HG03135 (cell line): ENCODE results near the gene PDE9A.
"Not testable (repeated sequence)": the region's sequence is repeated elsewhere in the genome, so short reads cannot be mapped to it uniquely, and the experiment has no call there.

Experiments used
- ATAC-seq: cut with Tn5 transposase; IDR thresholded peaks from one replicate; pipeline ENCODE4 v1.9.1; 2021; ENCODE audit warnings: mild to moderate bottlenecking, moderate library complexity; ENCODE audit not compliant: unreplicated experiment

PDE9A gene

DNA sequence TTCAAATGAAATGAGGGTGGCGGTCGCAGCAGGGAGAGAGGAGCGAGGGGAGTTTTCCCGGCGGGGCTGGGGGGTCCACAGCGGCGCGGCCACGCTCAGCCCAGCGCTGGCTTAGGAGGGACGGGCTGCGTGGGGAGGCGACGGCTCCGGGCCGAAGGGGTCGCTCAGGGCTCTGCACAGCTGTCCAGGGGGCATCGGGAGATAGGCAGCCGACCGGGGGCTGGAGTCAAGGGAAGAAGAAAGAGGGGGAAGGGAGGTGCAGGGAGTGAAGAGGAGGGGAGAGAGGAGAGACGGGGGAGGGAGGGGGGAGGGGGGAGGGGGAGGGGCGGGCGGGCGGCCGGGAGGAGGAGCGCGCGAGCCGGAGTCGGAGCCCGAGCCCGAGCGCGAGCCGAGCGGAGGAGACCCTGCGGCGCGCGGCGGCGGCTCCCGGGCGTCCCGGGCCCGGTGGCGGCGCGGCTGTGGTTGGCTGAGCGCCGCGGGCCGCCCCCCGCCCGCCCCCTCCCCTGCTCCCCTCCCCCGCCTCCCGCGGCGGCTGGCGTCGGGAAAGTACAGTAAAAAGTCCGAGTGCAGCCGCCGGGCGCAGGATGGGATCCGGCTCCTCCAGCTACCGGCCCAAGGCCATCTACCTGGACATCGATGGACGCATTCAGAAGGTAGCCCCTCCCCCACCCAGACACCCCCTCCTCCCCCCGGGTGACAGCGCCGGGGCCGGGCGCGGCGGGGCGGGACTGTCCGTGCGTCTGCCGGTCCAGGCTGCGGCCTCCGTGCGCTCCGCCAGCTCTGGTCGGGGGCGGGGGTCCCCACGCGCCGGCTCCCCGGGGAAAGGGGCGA, at the start of gene PDE9A:
Gene PDE9A (plus strand): TSS at position 391 of the 831 bp plus-strand sequence. CDS start 194 bp downstream, at position 585.
- ATAC-seq, result no peak

GRCh38 chr21:42607102-42607501, 46.3 kb upstream of the PDE9A start:
- ATAC-seq, result no peak

- no peak for ATAC-seq
Observed at GRCh38 chr21:42607525-42608102, 45.8 kb upstream of the PDE9A start.

GRCh38 chr21:42608446-42608845, 45.0 kb upstream of the PDE9A start:
- no peak for ATAC-seq

DNA sequence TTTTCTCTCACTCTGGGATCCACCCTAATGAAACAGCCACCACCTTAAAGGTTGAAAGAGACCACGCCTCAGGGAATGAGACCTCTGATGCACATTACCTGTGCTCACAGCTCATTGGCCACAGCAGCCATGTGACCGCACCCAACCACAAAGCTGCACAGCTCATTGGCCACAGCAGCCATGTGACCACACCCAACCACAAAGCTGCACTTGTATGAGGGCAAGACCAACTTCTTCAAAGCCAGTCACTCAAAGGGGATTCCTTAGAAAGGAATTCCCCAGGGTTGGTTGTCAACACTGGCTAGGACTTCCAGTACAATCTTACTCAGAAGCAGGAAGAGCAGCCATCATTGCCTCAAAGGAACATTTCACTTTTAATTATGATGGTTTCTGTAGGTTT, 43.6 kb upstream of the PDE9A start:
- no peak for ATAC-seq

DNA sequence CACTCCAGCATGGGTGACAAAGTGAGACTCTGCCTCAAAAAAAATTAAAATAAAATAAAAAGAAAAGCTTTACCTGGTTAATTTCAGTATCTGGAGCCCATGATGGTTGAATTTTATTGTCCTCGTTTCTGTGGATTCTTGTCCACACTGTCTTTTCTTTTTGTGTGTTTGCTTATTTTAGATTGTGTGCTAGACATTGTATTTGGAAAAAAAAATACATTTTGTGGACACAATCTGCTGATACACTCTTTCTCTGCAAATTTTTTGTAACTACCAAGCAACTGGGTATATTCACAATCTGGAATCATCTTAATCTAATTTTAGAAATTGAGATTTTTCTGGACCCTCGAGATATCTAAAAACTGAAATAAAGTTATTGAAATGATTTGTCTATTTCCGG, 41.6 kb upstream of the PDE9A start:
- ATAC-seq, result no peak

DNA sequence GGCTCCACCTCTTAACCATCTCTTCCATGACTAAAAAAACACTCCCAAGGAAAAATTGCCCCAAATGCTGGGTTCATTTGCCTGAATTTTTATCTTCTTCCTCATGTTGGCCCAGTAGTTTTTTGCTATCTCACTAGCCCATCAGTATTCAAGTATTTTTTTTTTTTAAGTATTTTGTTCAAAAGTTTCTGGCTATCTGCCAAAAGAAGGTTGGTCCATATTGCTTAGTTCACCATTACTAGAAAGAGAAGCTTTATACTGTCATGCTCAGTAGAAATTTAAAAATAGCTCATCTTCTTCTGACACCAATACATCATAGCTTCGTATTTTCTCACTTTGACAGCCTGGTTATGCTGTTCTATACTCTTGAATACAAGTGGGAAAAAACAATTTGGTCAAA, 41.0 kb upstream of the PDE9A start:
- no peak for ATAC-seq

DNA sequence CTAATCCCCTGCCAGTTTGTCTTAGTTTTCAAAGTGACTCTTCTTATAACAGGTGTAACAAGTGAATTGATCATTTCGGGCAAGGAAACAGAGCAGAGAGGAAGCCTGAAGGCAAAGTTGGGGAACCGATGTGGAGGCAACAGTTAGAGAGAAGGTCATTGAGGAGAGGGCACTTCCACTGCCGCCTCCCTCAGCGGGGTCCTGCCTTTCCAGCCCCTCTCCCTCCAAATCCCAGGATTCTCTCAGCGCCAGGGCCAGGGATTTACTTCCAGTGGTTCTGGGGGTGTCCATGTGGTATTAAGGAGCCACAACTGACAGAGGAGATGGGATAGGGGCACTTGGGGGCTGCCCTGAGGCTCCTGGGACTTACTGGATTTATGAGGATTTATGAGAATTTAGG, 39.7 kb upstream of the PDE9A start:
- ATAC-seq, result no peak

GRCh38 chr21:42614396-42614795, 39.0 kb upstream of the PDE9A start:
- no peak for ATAC-seq

- no peak for ATAC-seq
Observed at GRCh38 chr21:42614811-42615351, 38.5 kb upstream of the PDE9A start.

GRCh38 chr21:42615377-42615776, 38.0 kb upstream of the PDE9A start:
- ATAC-seq, result not testable (repeated sequence)

DNA sequence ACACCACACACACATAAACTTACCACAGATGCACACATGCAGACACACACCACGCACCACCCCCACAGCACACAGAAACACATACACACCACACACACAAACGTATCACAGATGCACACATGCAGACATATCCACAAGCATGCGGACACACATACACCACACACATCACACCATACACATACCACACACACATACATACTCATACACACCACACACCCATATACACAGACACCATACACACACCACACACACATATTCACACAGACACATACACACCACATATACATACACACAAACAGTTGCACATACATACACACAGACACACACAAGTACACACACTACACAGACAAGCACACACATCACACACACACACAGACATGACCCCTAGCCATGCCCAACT, 37.5 kb upstream of the PDE9A start:
- ATAC-seq, result no peak

DNA sequence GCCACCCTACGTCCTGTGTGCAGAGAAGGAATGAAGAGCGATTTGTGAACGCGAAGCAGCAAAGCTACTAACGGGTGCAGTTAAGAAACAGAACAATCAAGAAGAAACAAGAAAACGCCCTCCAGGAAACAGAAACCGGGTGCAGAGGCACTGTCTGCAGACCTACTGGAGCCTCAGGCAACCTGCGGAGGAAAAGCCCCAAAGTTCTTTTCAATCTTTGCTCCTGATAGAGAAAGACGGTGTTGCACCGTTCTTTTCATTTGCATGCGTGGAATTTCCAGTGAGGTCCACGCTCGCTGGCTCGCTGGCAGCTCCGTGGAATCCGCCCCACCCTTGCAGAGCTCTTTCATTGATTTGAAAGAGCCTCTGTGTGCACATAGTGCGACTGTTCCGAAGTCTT, 37.0 kb upstream of the PDE9A start:
- ATAC-seq, result no peak

DNA sequence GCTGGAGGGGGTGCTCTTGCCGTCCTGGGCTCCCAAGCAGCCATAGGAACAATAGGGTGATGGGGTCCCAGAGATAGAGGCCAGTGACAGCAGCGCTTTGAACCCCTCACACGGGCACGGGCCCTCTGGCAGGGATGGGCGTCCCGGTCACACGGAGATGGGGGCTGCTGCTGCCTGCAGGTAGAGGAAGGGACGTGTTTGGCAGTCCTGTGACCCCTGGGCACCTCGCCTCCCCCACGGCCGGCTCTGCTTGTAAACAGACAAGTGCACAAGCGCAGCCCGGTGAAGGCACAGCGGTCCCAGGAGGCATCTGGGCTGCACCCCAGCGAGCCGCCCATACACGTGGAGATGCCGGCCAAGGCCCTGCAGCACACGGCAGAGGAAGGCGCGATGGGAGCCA, 36.5 kb upstream of the PDE9A start:
- ATAC-seq, result no peak

DNA sequence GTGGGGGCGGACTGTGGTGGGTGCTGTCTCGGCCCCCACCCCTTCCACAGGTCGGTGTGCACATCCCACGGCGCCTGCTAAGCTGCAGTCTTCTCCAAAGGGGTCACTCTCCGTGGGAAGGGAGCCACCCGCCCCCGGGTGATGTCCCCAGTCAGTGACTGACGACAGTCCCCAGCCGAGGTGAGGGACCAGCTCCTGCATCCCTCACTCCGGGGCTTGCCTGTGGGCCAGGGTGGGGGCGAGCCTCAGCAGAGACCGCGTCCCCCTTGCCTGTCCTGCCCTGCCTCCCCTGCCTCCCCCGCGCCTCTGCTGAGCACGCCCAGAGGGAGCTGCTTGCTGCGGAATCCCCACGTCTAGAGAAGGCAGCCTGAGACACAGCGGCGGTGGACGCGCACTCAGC, 35.9 kb upstream of the PDE9A start:
- no peak for ATAC-seq

DNA sequence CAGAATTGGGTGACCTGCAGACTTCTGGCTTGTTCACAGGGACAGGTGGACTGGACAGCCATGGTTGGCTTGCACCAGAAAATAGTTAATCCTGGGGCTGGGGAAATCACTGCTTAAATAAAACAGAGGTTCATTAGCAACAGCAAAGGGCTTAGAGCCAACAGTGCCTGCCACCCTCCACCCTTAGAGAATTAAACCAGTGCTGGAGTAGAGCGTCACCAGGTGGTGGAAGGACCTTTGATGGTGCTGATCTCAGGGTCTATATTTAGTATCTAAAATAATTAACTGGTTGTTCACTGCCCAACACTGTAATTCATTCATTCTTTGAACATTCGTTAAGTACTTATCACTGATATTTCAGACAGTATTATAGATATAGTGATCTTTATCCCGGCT, 34.7 kb upstream of the PDE9A start:
- ATAC-seq, result no peak

GRCh38 chr21:42619166-42619565, 34.3 kb upstream of the PDE9A start:
- no peak for ATAC-seq

- ATAC-seq, result no peak
Observed at GRCh38 chr21:42619841-42620240, 33.6 kb upstream of the PDE9A start.

GRCh38 chr21:42621166-42621818, 32.1 kb upstream of the PDE9A start:
- no peak for ATAC-seq

- no peak for ATAC-seq
Observed at GRCh38 chr21:42621819-42622177, 31.6 kb upstream of the PDE9A start.

DNA sequence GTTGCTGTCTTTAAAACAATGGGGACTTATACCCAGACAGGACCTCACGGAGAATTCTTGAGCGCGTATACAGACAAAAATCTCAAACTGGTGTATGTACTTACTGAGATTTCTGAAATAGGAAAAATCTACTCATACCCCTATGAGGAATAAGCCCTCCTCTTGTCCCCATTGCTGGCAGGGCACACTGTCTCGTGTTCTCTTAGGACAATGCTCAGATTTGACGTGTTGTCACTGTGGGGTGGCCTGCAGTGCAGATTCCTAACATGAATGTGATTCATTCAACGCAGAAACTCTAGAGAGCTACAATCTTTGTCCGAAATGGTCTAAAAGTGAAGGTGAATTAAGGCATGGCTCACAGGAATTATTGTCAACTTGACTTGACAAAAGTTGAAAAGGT, 31.1 kb upstream of the PDE9A start:
- ATAC-seq, result no peak

DNA sequence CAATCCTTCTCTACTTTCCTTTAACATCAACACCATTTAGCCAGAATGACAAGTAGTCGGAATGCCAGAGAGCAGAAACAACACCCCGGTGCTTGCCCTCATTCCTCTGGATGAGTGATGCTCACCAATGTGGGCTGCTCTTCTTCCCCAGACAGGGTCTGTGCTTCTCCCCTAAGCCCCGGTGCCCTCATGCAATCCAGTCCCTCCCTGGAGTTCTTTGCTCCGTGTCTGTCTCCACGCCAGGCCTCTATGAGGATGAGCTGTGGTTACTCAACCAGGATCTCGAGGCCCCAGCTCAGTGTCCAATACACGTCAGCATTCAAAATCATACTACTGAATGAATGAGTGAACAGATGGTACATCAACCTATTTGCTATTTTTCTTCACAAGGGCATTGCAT, 29.7 kb upstream of the PDE9A start:
- ATAC-seq, result no peak
